GM08714 (cell line): ENCODE measurements around the gene ABCC8.

ENCODE experiments used
- H3K4me3 ChIP-seq: fragments of 200-500 bp; sonication (Bioruptor generic); 2 replicates; pipeline ENCODE4 v1.5.1; 2014; ENCODE audit warnings: mild to moderate bottlenecking, low read length, inconsistent platforms
- ZNF274 ChIP-seq: IDR thresholded peaks from 2 replicates; pipeline ENCODE4 v1.6.1; 2012; ENCODE audit warnings: mild to moderate bottlenecking, low read depth, low read length

The ABCC8 gene

DNA sequence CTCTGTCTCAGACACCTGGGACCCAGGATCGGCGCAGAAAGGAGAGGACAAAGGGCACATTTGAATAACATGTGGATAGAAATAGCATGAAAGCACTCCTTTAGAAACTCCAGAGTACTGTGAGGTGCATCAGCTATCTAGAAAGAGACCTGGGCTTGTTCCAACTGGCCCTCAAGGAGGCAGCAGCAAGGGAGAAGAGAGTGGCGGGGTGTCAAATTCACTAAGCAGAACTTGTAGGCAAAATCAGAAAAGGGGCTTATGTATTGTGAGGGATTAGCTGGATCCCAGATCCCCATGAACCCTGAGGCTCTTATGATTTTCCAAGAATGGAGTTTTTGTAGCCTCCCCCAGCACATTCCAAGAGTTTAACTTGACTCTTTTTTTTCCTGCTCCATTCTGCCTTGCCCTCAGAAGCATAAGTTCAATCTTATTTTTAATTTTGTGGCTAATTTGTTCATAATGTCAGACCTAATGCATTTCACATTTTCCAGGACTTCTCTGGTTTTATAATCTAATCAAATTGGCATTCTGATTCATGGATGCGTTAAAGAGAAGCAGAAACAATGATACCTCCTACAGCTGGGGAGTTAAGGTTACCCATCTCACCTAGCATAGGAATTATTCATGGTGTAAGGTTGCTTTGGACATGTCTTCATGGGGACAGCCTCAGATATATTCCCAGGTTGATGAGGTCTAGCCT is 34.0 kb upstream of the ABCC8 start:
- no peak for TF ChIP-seq ZNF274
- no peak overlapping the region for H3K4me3 ChIP-seq

DNA sequence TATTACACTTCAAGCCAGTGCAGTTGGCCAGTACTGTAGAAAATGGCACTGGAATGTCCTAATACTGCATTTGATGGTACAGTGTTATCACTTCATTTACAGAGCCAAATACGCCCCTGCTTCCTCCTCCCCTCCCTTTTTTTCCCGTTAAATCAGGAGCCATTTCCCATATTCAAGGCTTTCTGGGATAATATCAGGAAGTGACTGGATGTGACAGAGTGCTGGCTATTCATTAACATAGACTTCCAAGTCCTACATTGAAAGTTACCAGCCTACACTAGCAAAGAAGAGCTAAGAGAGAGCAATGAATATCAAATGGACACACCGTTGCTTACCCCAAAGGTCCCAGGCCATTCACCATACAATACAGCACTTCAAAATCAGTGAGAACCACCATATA is 32.1 kb upstream of the ABCC8 start:
- H3K4me3 ChIP-seq, result no peak overlapping the region
- no peak for TF ChIP-seq ZNF274

- no peak for TF ChIP-seq ZNF274
- no peak overlapping the region for H3K4me3 ChIP-seq
Measured at GRCh38 chr11:17508306-17508705, 31.7 kb upstream of the ABCC8 start.

- no peak for TF ChIP-seq ZNF274
- no peak overlapping the region for H3K4me3 ChIP-seq
Measured at GRCh38 chr11:17507773-17508172, 31.1 kb upstream of the ABCC8 start.

- no peak for TF ChIP-seq ZNF274
- no peak overlapping the region for H3K4me3 ChIP-seq
Measured at GRCh38 chr11:17506942-17507341, 30.3 kb upstream of the ABCC8 start.

DNA sequence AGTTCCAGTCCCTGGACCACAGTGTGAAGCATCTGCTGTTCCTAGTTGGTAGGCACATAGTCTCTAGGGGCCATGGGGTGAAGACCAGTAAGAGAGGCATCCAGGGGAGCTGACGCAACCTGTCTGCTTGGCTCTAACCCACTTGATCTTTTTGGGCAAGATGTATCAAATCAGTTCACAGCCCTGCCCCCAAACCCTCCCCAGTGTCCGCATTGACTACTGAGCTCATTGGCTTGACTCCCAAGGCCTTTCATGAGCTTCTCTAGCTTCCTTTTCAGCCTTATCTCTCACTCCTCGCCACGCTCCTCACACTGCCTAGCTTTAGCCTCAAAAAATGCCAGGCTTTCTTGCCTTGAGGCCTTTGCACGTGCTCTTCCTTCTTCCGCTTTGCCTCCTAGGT is 29.7 kb upstream of the ABCC8 start:
- TF ChIP-seq ZNF274, result no peak
- no peak overlapping the region for H3K4me3 ChIP-seq

- no peak overlapping the region for H3K4me3 ChIP-seq
- TF ChIP-seq ZNF274, result no peak
Measured at GRCh38 chr11:17505146-17505545, 28.5 kb upstream of the ABCC8 start.

DNA sequence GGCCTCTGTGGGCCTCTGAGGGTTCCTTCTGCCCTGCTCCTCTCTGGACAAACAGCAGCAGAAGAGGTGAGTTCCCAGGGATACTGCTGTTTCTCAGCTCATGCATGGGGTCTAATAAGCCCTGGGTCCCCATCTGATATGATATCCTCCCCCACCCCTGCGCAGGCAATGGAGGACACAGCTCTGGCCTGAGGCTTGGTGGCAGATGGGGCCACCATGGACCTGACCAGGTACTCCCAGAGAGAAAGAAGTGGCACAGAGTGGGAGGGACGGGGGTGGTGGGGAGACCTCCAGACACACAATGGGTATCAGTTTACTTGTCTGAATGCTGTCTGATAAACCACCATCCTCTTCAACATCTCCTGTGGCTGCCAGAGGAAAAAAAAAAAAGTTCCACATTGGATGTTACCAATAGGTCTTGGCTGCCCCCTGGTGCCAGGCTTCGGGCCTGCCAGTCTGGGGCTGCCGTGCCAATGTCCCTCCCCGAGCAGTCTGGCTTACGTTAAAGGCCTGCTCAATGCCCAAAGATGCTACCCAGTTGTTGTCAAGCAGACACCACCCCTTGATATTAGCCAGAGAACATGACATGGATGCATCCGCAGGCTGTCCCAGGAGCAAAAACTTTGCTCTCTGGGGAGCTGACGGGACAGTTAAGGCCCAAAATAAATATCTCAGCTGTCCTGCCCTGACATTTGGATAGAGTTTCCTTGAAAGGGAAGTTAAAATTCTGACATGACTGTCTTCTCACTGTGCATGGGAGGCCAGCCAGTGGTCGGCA is 27.9 kb upstream of the ABCC8 start:
- H3K4me3 ChIP-seq, result no peak overlapping the region
- TF ChIP-seq ZNF274, result no peak

DNA sequence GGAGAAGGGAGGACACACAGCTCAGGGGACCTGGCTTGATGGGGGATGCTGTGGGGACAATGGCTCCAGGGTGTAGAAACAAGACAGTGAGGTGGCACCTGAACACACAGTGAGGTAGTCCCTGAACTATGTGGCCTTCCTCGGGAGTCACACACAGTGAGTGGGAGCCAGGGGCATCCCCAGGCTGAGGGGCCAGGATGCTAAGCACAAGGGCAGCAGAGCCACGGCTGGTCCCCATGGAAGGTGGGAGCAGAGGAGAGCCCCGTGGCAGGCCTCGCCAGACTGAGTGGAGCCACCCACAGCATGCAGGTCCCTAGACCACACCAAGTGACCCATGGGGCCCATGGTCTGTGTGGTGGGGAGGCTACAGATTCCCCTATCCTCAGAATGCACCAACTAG is 26.0 kb upstream of the ABCC8 start:
- no peak overlapping the region for H3K4me3 ChIP-seq
- TF ChIP-seq ZNF274, result no peak

DNA sequence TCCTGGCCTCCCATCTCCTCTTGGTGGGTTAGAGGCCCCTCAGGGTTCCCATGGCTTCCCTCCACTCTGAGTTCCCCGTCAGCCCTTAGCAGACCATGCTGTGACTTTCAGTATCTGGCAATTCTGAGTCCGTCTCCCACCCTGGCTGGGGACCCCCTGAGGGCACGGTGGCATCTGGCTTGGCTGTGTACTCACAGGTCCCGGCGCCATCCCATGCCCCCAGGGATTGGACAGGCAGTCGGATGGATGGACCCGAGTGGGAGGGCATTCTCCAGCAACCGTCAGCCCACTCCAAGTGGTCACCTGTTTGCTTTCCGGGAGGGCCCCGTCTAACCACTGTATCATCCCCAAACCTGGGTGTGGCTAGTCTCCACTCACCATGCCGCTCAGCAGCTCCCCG is 24.0 kb upstream of the ABCC8 start:
- TF ChIP-seq ZNF274, result no peak
- H3K4me3 ChIP-seq, result no peak overlapping the region

- no peak for TF ChIP-seq ZNF274
- no peak overlapping the region for H3K4me3 ChIP-seq
Measured at GRCh38 chr11:17498475-17498874, 21.8 kb upstream of the ABCC8 start.

DNA sequence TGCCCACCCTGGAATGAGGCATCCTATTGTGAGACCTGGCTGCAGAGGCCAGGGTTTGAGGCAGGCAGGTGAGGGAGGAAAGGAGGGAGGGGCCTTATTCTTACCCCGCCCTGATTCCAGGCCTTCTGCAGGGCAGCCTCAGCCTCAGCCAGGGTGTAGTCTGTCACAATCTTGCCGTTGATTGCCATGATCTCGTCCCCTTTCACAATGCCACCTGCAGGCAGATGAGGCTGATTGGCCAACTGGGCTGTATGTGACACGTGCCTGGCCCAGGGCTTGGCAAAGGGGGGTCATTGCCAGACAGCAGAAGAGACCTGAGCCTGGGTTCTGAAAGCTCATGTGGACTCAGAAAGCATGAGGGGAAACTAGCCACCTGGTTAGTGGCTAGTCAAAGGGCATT is 21.4 kb upstream of the ABCC8 start:
- no peak for TF ChIP-seq ZNF274

DNA sequence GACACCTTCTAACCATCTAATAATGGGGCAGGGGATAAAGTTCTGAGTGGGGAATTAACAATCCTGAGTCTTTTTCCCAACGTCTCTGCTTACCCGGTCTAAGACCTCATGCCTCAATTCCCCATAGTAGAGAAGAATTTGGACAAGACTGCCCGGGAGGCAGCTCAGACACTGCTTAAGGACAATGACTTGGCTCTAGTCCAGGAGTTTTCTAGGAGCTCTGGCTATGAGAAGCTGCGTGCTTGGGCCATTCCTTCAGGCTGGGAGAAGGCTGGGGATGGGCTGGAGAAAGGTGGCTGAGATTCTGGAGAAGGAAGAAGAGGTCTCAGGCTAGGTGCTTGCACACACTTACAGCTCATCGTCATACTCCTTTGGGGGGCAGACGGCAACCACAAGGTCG is 19.8 kb upstream of the ABCC8 start:
- TF ChIP-seq ZNF274, result no peak
- no peak overlapping the region for H3K4me3 ChIP-seq

More for the DNA sequence above, 21.4 kb upstream of the ABCC8 start:
- no peak overlapping the region for H3K4me3 ChIP-seq

- TF ChIP-seq ZNF274, result no peak
- no peak overlapping the region for H3K4me3 ChIP-seq
Measured at GRCh38 chr11:17494019-17494418, 17.4 kb upstream of the ABCC8 start.

GRCh38 chr11:17490938-17491337 is 14.3 kb upstream of the ABCC8 start:
- no peak overlapping the region for H3K4me3 ChIP-seq
- no peak for TF ChIP-seq ZNF274

DNA sequence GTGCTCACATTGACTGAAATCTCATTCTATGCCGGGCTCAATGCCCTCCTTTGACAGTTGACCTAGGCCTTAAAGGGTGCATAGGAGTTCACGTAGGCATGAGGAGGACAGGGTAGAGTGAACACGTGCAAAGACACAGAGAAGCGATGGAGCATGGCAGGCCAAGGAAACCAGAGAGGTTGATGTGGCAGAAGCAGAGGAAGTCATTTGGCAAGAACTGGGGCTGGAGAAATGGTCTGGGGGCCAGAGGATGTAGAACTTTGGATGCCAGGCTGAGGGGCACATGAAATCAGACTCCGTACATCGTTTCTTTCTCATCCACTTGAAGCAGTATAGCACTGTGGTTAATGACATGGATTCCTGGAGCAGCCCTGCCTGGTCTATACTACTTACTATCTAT is 13.6 kb upstream of the ABCC8 start:
- no peak for TF ChIP-seq ZNF274

DNA sequence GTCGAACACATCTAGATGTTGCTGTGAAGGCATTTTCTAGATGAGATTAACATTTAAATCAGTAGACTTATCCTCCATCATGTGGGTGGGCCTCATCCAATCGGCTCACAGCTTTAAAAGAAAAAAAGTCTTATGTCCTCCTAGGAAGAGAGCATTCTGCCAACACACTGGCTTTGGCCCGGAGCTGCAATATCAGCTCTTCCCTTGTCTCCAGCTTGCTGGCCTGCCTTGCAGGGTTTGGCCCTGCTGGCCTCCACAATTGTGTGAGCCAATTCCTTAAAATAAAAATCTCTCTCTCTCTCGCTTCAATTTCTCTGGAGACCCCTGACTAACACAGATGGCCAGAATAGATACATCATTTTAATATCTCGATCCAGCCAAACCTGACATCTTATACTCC is 13.1 kb upstream of the ABCC8 start:
- no peak for TF ChIP-seq ZNF274

More for the DNA sequence above, 13.6 kb upstream of the ABCC8 start:
- no peak overlapping the region for H3K4me3 ChIP-seq

More for the DNA sequence above, 13.1 kb upstream of the ABCC8 start:
- H3K4me3 ChIP-seq, result no peak overlapping the region
